ENCODE measurements around the gene SPATA25.
A peak's percentile ranks its signal among the peaks of the same experiment; 100 is the strongest.

Gene SPATA25

DNA sequence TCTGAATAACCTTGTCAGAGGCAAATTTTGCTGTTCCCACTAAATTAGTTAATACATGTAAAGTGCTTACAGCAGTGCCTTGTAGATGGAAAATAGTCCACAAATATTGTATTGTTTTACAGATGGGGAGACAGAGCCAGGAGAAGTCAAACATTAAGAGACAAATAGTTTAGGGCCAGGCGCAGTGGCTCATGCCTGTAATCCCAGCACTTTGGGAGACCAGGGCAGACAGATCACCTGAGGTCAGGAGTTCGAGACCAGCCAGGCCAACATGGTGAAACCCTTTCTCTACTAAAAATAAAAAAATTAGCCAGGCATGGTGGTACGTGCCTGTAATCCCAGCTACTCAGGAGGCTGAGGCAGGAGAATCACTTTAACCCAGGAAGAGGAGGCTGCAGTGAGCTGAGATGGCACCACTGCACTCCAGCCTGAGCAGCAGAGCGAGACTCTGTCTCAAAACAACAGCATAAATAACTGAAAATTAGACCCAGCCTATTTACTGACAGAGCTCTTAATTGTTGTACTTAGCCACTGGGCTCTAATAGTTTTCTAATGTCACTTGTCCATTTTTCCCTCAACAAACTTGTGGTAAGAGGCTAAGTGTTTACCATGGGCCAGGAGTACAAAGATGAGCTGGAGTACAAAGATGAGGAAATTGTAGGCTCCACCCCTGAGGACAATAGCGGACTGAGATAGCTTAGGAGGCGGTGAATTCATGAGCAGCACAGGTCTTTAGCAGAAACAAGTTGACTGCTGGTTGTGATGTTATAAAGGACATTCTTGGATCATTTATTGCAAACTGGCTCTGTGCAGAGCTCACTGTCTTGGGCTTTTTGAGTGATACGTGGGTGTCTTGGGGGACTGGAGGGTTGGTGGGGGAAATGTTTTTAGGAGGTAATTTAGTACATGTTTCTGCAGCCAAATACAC, 23.6 kb downstream of the SPATA25 start:
- DNase-seq, result no peak

DNA sequence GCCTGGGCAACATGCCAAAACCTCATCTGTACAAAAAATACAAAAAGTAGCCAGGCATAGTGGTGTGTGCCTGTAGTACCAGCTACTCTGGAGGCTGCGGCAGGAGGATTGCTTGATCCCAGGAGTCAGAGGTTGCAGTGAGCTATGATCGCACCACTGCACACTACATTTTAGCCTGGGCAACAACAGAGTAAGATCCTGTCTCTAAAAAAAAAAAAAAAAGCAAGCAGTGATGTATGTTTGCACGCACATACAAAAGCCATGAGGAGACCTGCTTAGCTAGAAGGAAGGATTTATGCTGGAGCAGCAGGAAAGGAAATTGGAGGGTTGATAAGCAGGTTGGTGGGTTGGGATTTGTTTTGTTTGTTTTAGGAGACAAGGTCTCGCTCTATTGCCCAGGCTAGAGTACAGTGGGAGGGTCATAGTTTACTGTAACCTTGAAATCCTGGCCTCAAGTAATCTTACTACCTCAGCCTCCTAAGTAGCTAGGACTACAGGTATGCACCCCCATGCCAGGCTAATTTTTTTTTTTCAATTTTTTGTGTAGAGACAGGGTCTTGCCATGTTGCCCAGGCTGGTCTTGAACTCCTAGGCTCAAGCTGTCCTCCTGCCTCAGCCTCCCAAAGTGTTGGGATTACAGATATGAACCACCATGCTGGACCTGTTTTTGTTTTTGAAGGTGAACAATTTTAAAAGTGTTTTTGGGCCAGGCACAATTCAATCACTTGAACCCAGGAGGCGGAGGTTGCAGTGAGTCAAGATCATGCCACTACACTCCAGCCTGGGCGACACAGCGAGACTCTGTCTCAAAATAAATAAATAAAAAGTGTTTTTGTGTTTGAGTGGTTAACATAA, 26.0 kb downstream of the SPATA25 start:
- DNase-seq, result no peak

DNA sequence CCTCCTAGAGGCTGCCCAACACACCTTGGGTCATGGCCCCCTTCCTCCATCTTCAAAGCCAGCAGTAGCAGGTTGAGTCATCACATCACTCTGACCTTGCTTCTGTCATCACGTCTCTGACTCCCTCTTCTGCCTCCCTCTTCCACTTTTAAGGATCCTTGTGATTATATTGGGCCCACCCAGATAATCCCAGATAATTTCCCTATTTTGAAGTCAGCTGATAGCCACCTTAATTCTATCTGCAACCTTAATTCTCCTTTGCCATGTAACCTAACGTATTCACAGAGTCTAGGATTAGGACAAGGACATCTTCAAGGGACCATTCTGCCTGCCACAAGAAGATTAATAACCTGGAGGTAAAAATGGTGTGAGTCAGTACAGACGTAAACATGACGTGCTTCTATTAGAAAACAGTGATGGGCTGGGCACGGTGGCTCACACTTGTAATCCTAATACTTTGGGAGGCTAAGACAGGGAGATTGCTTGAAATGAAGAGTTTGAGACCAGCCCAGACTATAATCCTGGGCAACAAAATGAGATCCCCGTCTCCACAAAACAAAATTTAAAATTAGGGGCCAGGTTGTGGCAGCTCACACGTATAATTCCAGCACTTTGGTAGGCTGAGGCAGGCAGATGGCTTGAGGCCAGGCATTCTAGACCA, 26.7 kb downstream of the SPATA25 start:
- DNase-seq, result no peak

DNA sequence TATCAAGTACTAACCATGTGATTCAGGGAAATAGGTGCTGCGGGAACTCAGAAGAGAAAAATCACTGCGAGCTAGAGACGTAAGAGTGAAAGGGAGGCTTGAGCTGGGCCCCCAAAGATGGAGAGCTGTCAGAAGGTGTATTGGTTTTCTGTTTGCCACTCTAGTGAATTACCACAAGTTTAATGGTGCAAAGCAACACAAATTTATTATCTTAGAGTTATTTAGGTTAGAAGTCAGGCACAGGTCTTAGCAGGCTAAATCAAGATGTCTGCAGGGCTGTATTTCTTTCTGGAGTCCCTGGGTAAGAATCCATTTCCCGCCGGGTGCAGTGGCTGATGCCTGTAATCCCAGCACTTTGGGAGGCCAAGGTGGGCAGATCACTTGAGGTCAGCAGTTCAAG, 27.5 kb downstream of the SPATA25 start:
- no peak for DNase-seq

DNA sequence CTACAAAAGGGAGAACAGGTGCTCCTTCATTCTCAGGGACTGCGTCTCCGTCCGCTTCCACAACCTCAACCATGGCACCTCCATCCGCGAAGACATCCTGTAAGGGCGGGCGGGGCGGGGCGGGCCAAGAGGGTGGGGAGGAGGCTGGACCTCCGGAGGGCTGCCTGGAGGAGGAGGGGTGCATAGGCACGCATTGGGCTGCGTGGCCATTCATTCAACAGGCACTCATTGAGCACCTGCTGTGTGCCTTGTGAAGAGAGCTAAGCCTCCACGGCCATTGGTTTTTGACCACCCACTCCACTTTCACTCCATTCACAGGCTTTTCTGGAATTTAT, 29.6 kb downstream of the SPATA25 start:
- peak in 1 of 2 donors; percentile 32 for DNase-seq

DNA sequence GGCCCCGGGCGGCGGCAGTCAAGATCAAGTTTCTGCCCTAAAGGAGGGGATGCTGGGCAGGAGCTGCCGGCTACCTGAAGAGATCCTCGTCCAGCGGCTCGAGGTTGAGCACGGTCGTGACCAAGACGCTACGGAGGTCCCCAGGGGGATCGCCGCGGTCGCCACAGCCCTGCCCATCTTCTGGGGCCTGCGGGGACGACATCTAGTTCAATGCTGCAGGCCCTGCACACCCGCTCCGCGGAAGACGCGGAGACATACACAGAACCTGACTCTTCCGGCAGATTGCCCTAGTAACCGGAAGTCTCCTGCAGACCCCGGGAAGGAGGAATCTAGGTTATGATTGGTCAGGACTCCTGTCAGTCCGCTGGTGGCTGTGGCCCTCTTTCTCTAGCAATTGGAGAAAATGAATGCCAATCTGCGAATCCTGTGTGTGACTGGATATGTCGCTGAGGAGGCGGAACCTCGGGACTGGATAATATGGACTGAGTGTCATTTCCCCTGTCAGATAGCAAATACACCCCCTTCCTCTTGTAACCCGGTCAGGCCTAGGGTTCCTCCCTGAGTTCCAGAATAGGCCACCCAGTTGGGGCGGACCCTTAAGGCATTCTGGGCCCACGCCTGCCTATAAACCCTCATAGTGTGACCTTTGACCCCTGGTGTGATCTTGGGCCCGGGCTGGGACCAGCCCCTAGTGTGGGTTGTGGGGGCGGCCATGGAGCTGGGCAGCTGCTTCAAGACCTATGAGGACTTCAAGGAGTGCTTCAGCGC, 30.1 kb downstream of the SPATA25 start, which contains the start of the genes ACOT8 and ZSWIM3:
Gene ACOT8 (minus strand): TSS at position 279 of the 768 bp plus-strand sequence. CDS start 77 bp downstream, at position 202.
Gene ZSWIM3 (plus strand): TSS at position 501 of the 768 bp plus-strand sequence. CDS start 212 bp downstream, at position 713.
- peak; percentile 84 to 92 for DNase-seq

DNA sequence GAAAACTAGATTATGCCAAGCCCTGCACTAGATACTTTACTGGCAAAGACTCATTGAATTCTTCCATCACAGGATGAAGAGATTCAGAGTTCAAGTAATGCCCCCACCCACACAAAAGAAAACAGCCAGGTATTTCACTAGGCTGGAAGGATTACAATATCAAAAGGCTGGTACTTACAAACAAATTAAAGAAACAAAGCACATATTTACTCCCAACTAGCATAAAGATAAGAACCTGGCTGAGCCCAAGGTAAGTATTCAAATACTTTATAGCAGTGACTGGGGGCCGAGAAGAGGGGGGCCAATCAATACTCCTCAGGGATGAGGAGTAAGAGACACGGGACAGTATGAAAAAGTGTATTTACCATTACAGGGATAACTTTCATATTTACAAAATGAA, 33.9 kb downstream of the SPATA25 start:
- DNase-seq, result no peak

DNA sequence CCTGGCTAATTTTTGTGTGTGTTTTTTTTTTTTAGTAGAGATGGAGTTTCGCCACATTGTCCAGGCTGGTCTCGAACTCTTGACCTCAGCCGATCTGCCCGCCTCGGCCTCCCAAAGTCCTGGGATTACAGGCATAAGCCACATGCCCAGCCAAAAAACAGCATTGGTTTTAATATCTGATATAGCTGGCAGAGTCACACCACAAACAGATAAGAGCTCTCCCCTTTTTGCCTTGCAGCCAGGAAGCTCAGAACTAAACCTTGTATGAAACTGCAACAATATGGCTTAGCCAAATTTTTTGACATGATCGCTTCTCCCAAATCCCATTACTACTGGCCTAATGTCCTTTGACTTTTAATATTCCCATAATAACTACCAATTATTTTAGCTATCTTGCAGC, 35.1 kb downstream of the SPATA25 start:
- no peak for DNase-seq

DNA sequence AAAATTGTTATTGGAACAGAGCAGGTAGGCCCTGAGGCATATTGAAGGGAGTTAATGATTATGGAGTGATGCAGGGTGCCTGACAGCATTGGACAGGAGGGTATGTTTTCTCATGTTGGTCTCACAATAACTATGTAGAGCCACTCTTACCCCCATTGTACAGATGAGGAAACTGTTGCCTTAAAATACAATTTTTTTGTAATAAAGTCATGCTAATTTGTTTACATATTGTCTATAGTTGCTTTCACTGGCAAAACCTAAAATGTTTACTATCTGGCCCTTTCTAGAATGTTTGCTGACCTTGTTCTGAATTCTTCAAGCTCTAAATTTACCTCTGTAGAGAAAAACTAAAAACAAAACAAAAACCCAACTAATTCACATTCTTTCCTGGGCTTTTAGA, 35.9 kb downstream of the SPATA25 start:
- no peak for DNase-seq

DNA sequence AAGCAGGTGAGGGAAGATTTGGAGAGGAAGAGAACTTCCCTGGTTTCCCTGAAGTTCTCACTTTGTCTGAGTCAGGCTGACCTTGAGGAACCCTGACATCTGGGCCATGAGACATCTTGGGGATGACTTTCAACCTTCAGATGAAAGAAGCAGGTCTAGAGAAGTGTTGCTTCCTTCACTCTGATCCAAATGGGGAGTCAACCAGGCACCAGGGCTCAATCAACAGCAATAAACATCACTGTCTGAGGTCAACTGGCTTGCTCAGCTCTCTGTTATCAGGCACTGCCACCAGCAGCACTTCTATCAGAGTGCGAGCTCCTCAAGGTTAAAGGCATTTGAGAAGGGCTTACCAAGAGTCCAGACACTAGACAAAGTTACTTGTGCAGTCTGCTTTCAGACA, 36.5 kb downstream of the SPATA25 start:
- no peak for DNase-seq

DNA sequence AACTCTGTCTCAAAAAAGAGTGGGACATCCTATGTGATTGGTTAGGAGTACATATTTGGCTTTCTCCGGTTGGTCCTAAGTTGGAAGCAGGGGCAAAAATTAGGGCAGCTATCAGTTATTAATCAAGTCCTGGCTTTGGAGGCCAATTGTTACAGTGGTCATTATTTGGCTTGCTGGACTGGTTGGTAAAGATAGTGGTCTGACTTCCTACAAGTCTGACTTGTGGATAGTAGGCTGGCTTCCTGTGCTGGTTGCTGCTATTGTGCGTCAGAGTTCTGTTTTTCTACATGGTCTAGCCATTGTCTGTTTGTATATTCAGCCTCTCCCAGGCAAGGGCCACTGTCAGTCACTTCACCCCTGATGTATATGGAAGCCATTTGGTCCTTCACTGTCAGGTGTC, 37.2 kb downstream of the SPATA25 start:
- DNase-seq, result no peak

DNA sequence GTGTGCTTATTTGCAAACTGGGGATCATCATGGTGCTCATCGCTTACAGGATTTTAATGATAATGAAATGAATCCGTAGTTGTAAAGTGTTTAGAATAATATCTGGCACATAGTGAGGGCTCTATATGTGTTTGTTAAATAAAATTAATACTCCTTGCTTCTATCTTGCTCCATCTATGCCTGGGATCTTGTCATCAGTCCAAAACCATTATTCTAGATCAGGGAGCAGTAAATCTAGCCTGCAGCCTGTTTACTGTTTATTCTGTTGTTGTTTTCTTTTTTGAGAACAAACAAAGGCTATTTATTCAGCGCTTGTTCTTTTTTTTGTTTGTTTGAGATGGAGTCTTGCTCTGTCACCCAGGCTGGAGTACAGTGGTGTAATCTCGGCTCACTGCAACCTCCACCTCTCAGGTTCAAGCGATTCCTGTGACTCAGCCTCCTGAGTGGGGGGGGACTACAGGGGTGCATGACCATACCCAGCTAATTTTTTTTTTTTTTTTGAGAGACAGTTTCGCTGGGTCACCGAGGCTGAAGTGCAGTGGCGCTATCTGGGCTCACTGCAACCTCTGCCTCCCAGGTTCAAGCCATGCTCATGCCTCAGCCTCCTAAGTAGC, 38.3 kb downstream of the SPATA25 start:
- no peak for DNase-seq

DNA sequence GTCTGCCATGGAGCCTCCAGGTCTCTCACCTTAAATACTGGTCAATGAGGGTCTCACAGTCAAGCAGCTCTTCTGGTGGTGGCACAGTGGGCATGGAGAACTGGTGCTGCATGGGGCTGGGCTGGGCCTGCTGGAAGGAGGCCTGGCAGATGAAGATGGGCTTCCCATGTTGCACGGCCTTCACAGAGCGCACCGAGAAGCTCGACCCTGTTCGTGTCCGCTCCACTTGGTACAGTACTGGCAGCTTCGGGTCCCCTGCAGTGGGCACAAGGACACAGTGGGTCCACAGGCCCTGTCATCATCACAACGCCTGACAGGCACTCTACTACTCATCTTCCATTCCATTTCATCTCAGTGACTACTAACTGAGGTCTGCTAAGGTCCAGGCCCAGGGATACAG, 39.0 kb downstream of the SPATA25 start:
- DNase-seq, result no peak

DNA sequence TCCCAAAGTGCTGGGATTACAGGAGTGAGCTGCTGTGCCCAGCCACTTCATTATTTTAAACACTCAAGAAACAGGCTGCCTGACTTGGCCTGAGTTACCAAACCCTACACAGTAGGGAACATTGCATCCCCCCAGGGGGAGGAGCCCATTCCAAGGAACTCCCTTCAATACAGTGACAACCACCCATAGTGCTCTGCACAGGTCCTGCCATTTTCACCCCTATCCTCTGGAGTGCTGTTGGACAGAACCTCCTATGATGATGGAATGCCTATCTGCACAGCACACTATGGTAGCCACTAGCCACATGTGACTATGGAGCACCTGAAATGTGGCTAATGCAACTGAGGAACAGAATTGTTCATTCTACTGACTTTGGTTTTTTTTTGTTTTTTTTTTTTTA, 42.0 kb downstream of the SPATA25 start:
- DNase-seq, result no peak

DNA sequence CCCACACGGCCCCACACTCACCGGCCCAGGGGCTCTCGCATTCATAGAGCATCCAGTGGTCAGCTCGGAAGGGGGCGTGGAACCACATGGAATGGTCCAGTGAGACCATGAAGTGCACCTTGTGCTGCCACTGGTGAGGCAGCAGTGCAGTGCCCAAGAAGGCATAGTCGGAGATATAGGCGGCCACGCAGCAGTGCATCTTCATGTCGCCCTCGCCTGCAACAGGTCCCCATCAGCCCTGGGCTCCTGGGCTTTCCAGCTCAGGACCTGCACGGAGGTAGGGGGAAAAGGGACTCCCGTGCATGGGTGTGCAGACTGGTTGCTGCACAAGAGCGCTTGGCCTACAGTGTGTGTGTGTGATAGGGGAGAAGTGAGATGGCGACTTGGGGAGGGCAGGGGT, 43.9 kb downstream of the SPATA25 start:
- no peak for DNase-seq

DNA sequence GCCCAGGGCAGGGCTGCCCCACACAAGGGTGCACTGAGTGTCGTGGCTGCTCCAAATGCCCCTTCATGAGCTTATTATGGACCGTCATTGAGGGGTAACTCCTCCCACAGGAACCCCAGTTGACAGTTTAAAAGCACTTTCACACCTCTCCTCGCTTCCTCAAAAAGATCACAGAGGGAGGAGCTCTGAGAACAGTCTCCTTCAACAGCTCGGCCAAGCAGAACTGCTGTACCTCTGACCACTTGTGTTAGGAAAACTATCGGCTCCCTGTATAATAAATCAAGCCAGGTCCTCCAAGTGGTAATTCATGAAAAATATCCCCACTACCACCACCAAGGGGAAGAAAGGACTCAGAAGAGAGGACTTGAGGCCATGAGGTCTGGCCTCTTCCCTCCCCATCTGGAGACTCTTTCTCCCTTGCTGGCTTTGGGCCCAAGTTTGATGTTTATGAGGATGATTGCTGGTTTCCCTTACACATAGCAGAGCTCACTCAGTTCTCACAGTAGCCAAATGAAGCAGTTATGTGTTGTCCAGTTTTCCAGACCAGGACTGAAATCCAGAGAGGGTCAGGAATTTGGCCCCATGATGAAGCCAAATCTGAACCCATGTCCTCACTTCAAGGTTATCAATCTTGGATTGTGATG, 45.1 kb downstream of the SPATA25 start:
- no peak for DNase-seq

DNA sequence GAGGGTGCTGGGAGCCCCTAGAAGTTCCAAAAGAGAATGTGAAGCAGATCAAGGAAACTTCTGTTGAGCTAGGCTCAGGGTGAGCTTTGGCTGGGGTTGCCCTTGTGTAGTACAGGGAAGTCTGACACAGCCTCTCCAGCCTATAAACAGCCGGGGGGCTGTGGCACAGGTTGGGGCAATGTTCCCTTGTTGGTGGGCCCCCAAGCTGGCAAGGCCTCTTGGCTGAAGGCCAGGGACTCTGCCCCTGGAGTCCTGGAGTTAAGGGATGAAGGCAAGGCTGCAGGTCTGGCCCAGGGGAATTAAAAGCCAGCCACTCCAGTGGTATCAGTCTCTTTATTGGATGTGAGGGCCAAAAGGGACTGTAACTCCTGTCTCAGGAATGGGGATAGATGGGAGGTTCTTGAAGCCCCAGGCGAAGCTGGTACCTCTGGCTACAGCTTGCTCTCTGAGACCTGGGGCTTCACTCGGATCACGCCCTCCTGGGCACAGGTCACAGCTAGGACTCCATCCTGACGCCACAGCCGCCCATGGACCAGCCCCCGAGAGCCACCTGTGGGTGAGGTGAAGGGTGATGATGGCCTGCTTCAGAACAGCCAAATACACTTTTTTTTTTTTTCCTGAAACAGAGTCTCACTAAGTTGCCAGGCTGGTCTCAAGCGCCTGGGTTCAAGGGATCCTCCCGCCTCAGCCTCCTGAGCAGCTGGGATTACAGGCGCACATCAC, 45.9 kb downstream of the SPATA25 start:
- no peak for DNase-seq

DNA sequence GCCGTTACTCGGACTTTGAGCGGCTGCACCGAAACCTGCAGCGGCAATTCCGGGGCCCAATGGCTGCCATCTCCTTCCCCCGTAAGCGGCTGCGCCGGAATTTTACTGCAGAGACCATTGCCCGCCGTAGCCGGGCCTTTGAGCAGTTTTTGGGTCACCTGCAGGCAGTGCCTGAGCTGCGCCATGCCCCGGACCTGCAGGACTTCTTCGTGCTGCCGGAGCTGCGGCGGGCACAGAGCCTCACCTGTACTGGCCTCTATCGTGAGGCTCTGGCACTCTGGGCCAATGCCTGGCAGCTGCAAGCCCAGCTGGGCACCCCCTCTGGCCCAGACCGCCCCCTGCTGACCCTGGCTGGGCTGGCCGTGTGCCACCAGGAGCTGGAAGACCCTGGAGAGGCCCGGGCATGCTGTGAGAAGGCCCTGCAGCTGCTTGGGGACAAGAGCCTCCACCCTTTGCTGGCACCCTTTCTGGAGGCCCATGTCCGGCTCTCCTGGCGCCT, 46.7 kb downstream of the SPATA25 start:
- DNase-seq, result no peak

DNA sequence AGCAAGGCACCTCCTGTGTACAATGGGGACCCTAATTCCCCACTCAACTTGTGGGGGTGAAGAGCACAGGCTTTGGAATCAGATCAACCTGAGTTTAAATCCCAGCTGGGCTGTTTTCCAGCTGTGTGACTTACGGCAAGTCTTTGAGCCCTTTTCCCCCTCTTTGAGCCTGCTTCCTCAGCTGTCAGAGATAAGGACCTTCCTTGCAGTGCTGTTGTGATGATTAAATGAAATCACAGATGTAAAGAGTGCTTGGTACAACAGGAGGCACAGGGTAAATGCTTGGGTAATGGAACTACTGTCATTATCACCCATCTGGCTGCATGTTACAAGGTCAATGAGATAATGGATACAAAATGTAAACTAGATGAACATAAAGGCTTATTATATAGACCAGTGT, 50.6 kb downstream of the SPATA25 start:
- DNase-seq, result no peak
